EH (cell line): ENCODE results near the gene CRABP2.

Experiments
- DNase-seq: peaks from one replicate; pipeline ENCODE4 v3.0.0-alpha.2; 2015; ENCODE audit warnings: low read depth

The CRABP2 gene

DNA sequence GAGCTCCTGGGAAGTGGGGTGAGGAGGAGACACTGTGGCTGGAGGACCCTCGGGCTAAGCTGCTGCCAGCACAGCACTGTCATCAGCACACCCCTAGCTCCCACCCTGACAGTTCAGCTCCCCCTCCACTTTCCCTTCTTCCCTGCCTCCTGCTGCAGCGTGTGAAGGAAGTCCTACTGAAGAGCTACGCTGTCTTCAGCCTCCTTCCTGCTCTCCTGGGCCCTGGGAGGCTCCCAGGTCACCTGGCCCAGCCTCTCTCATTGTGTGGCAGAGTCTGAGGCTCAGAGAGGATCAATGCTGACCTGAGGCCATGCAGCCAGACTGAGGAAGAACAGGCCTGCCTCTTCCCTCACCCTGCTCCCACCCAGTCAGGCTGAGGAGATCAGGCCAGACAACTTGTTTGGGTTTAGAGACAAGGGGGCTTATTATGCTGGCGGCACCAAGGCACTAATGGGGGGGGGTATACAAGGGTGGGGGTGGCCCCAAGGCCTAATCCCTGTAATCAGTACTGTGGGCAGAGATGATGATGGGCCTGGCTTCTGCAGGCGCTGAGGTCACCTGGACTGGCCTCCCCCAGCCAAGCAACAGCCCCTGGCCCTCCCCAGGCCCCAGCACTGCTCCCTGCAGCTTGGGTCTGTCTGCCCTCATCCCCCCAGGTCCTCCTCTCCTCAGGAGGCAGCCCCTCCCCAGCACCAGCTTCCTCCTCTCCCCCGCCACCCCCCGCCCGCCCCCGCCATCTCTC is 37.2 kb downstream of the CRABP2 start:
- no peak for DNase-seq

DNA sequence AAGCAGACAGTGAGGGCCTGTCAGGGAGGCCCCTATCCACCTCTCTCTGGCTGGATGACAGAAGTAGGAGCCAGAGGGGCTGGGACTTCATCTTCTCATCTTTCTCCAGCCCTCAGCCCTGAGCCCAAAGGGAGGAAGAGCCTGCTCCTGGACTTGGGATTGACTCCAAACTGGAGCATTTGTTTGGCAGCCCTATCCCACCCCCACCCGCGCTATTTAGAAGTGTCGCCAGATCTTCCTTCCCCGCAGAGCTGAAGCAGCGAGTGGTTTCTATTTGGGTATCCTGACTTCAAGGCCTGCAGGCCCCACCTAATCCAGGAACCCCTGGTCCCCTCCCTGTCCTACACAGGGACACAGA is 37.8 kb downstream of the CRABP2 start:
- peak; percentile 56 for DNase-seq

- DNase-seq: peak; percentile 54
These were observed 38.3 kb downstream of the CRABP2 start for GRCh38 chr1:156666862-156667609.

DNA sequence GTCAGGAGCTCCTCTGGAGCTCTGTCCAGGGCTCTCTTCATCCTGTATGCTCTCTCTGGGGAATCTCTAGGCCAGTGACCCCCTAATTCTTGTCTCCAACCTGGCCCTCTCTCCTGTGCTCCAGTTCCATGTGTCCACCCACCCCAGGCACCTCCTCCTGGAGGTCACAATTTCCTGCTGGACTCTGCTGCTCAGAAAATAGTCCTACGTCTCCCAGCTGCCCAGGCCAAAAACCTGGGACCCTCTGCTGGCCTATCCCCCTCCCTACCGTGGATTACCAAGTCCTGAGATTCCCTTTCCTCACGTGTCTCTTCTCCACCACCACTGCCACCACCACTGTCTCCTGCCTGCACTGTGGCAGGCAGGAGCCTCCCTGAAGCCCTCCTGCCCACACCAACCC is 39.8 kb downstream of the CRABP2 start:
- no peak for DNase-seq

GRCh38 chr1:156664767-156665411 is 40.5 kb downstream of the CRABP2 start:
- peak; percentile 86 for DNase-seq

DNA sequence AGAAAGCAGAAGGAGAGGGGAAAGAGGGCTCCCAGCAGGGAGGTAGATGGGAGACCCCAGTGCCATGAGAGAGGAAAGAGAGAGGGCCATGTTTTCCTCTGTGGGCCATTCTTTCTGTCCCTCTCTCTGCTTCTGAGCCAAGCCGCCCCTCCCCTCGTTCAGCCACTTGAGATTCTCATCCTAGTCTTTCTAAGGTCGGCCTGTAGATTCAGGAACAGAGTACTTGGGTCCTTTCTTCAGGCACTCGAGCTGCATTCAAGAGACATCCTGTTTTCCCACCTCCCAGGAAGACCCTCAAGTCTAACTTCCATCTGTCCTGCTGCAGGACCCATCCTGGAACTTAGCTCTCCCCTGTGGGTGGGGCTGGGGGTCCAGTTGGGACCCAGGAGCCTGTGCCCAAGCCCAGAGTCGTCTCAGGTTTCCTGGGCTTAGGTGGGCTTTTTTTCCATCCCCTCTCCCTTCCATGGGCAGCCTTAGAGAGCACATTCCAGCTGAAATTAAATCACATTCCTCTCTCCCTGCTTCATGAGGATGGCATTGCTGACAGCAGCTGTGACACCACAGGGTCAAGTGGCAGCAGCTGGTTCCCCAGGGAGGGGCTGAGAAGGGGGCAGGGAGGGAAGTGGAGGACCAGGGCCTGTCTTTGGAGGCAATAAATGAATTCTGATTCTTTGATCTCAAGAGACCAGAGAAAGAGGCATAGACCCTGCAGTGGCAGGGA is 41.2 kb downstream of the CRABP2 start:
- DNase-seq: peak; percentile 87

- DNase-seq: peak; percentile 62
These were observed 42.2 kb downstream of the CRABP2 start for GRCh38 chr1:156663178-156663577.

DNA sequence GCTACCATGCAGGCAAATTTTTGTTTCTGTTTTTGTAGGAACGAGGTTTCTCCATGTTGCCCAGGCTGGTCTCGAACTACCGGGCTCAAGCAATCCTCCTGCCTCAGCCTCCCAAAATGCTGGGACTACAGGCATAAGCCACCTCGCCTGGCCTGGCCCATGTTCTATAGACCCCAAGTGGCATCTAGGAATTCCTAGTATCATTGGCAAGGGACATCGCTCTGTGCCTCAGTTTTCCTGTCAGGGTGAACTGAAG is 42.7 kb downstream of the CRABP2 start:
- DNase-seq: no peak

- peak; percentile 71 for DNase-seq
These were observed 43.2 kb downstream of the CRABP2 start for GRCh38 chr1:156662005-156662799.

GRCh38 chr1:156660752-156661112 is 44.7 kb downstream of the CRABP2 start:
- no peak for DNase-seq

GRCh38 chr1:156659988-156660751 is 45.2 kb downstream of the CRABP2 start:
- DNase-seq: peak; percentile 98

GRCh38 chr1:156659661-156659987 is 45.8 kb downstream of the CRABP2 start:
- no peak for DNase-seq

GRCh38 chr1:156658945-156659574 is 46.3 kb downstream of the CRABP2 start:
- DNase-seq: no peak

DNA sequence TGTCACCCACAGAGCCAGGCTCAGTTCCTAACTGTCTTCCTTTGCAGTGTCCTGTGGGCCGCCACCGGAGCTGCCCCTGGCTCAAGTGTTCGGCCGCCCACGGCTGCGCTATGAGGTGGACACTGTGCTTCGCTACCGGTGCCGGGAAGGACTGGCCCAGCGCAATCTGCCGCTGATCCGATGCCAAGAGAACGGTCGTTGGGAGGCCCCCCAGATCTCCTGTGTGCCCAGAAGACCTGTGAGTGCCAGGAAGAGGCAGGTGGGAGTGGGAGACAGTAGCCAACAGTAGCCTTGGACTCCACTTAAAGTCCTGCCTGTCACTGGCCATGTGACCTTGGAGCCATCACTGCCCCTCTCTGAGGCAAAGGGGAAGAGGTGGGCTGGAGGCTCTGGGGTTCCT is 46.9 kb downstream of the CRABP2 start:
- DNase-seq: no peak

GRCh38 chr1:156657741-156658319 is 47.6 kb downstream of the CRABP2 start:
- DNase-seq: no peak

DNA sequence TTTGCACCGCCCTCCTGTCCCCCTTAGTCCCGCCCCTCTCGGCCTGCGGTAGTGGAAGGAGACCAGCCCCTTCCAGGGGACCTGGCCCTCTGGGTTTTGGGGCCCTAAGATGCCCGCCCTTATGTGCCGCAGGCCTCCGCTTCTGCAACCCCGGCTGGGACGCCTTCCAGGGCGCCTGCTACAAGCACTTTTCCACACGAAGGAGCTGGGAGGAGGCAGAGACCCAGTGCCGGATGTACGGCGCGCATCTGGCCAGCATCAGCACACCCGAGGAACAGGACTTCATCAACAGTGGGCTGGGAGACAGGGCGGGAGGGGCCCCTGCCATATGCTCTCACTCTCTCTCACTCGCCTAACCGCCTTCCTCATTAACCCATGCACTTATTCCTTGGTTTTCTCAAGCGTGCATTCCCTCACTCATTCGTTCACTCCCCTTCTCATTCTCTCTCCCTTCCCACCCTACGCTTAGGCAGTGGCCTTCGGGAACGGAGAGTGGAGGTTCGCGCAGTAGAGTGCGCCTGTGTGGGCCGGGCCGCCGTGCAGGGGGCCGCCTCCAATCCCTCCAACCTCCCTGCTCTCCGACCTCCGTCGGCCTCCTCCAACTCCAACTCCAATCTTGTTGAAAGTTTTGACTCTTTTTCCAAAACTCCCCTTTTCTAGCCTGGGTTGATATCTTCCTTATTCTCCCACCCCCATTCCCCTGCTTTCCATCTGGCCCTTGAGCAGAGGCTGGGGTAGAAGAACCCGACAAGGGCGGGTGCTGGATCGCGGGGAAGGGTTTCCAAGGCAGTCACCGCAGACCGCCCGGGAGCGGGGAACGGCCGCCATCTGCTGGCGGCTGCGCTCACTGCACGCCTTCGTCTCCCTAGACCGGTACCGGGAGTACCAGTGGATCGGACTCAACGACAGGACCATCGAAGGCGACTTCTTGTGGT is 48.3 kb downstream of the CRABP2 start:
- DNase-seq: peak; percentile 64

- no peak for DNase-seq
These were observed 49.4 kb downstream of the CRABP2 start for GRCh38 chr1:156655904-156656516.

- no peak for DNase-seq
These were observed 50.1 kb downstream of the CRABP2 start for GRCh38 chr1:156655151-156655903.
